Esophagus muscularis mucosa (tissue), 4 donors: ENCODE measurements around the gene HTR1D. TPM values are rescaled to one million over a fixed set of nuclear protein-coding genes. Genes with fewer than 3 reads are reported as not detected.

ENCODE experiments used
- DNase-seq: peaks from one replicate; pipeline ENCODE4 v3.0.0-alpha.2; 2017; ENCODE audit errors: extremely low spot score
- H3K27ac ChIP-seq, 4 donors: fragments of 200-600 bp; sonication (generic); replicated peaks in 1 of 4; 1 replicate in 3 of 4; 2 replicates in 1 of 4; pipeline ENCODE4 v1.5.1; 2016 to 2019; ENCODE audit warnings: mild to moderate bottlenecking in 1 of 4
- H3K27me3 ChIP-seq, 4 donors: fragments of 200-600 bp; sonication (generic); one replicate each; pipeline versions ENCODE4 v1.5.1 to v1.6.0; 2016 to 2019
- H3K36me3 ChIP-seq, 4 donors: fragments of 200-600 bp; sonication (generic); one replicate each; pipeline ENCODE4 v1.5.1; 2016 to 2019
- H3K4me1 ChIP-seq, 4 donors: fragments of 200-600 bp; sonication (generic); one replicate each; pipeline ENCODE4 v1.5.1; 2016 to 2019
- H3K4me3 ChIP-seq, 4 donors: fragments of 200-600 bp; sonication (generic); 1 replicate in 2 of 4; 2 replicates in 2 of 4; pipeline ENCODE4 v1.5.1; 2016 to 2019; ENCODE audit warnings: mild to moderate bottlenecking in 4 of 4, moderate library complexity in 1 of 4
- H3K9me3 ChIP-seq, 4 donors: fragments of 200-600 bp; sonication (generic); 1 replicate in 3 of 4; 2 replicates in 1 of 4; pipeline ENCODE4 v1.5.1; 2016 to 2019
- CTCF ChIP-seq, 3 experiments: fragments of 200-600 bp in 2 of 3; fragments of 450-650 bp in 1 of 3; sonication (generic) in 2 of 3; IDR thresholded peaks; one replicate each; pipeline ENCODE4 v1.5.1; 2017 to 2019; ENCODE audit warnings: antibody characterized with exemption in 3 of 3, mild to moderate bottlenecking in 2 of 3, moderate library complexity in 1 of 3
- EP300 ChIP-seq: sonication (generic); formaldehyde crosslinking; IDR thresholded peaks from one replicate; pipeline ENCODE4 v1.6.1; 2017; ENCODE audit warnings: antibody characterized with exemption
- POLR2A ChIP-seq: fragments of 450-650 bp; IDR thresholded peaks from one replicate; pipeline ENCODE4 v1.6.1; 2017; ENCODE audit warnings: antibody characterized with exemption, moderate library complexity, mild to moderate bottlenecking, low read depth
- POLR2AphosphoS5 ChIP-seq, 2 donors: sonication (generic); formaldehyde crosslinking; IDR thresholded peaks; one replicate each; pipeline ENCODE4 v1.6.1; 2017; ENCODE audit warnings: antibody characterized with exemption in 2 of 2
- WGBS: methylation state at CpG from one replicate; pipeline ENCODE4 v1.1.5; 2018; 5-methylcytosine and 5-hydroxymethylcytosine counted together
- intact Hi-C: fragments of 100-400 bp; cut with DNase I; formaldehyde crosslinking; loops from one replicate; pipeline ENCODE4 v1.15.1; 2023
- total RNA-seq, 4 donors: library from RNA; depleted of rRNA; stranded (reverse); fragments of >200 nt; gene quantifications; one replicate each; pipeline versions ENCODE4 v1.1.0 to v1.2.1, GENCODE V29; 2016

Gene HTR1D
- total RNA-seq, 4 donors from 2014 or later = not detected

GRCh38 chr1:23214640-23215039, 2.7 kb downstream of the HTR1D start:
- H3K4me1 ChIP-seq = peaks cover 11 to 15% (median 13%) of the 10 kb centered on the region in 4 donors
- no peak overlapping the region for H3K4me3 ChIP-seq
- H3K36me3 ChIP-seq = no peaks in the 10 kb centered on the region
- DNase-seq = no peak
- peaks cover 10 to 96% (median 25%) of the 10 kb centered on the region in 4 donors for H3K27me3 ChIP-seq
- no peak for TF ChIP-seq EP300
- no peak for TF ChIP-seq POLR2A
- no peak for TF ChIP-seq CTCF (IDR thresholded peaks at IDR 0.05)
- TF ChIP-seq POLR2AphosphoS5 (IDR thresholded peaks at IDR 0.05) = no peak
- WGBS = 98% methylated on average over 4 of the region's 4 CpGs
- no peaks in the 10 kb centered on the region for H3K9me3 ChIP-seq
- intact Hi-C loops = no loop called here
- no peak overlapping the region for H3K27ac ChIP-seq

GRCh38 chr1:23211955-23212354, 5.3 kb downstream of the HTR1D start:
- intact Hi-C loops = no loop called here
- TF ChIP-seq POLR2A (no peak), POLR2AphosphoS5 (IDR thresholded peaks at IDR 0.05) (no peak), EP300 (no peak), CTCF (IDR thresholded peaks at IDR 0.05) (no peak)
- H3K36me3 ChIP-seq = no peaks in the 10 kb centered on the region
- no peak overlapping the region for H3K27ac ChIP-seq
- no peak overlapping the region for H3K4me3 ChIP-seq
- DNase-seq = no peak
- no peaks in the 10 kb centered on the region for H3K9me3 ChIP-seq
- peaks cover 5 to 6% (median 6%) of the 10 kb centered on the region in 4 donors for H3K4me1 ChIP-seq
- 59% methylated on average over 4 of the region's 4 CpGs for WGBS
- H3K27me3 ChIP-seq = peaks cover 4 to 93% (median 17%) of the 10 kb centered on the region in 4 donors

GRCh38 chr1:23210963-23211362, 6.3 kb downstream of the HTR1D start:
- no peaks in the 10 kb centered on the region for H3K36me3 ChIP-seq

GRCh38 chr1:23210351-23210785, 6.9 kb downstream of the HTR1D start:
- no peak overlapping the region for H3K4me3 ChIP-seq
- intact Hi-C loops = no loop called here
- H3K4me1 ChIP-seq = no peaks in the 10 kb centered on the region
- no peaks in the 10 kb centered on the region for H3K36me3 ChIP-seq
- no peak for TF ChIP-seq POLR2AphosphoS5 (IDR thresholded peaks at IDR 0.05)
- no peak for DNase-seq
- no peak overlapping the region for H3K27ac ChIP-seq
- peaks cover 0 to 90% (median 6%) of the 10 kb centered on the region in 4 donors for H3K27me3 ChIP-seq
- no peaks in the 10 kb centered on the region for H3K9me3 ChIP-seq
- WGBS = 57% methylated on average over 3 of the region's 6 CpGs

More at GRCh38 chr1:23210963-23211362, 6.3 kb downstream of the HTR1D start:
- H3K27ac ChIP-seq = no peak overlapping the region
- no peak for DNase-seq
- H3K27me3 ChIP-seq = peaks cover 0 to 93% (median 10%) of the 10 kb centered on the region in 4 donors
- H3K4me3 ChIP-seq = no peak overlapping the region
- no peaks in the 10 kb centered on the region for H3K9me3 ChIP-seq
- intact Hi-C loops = no loop called here
- no peak for TF ChIP-seq EP300
- no peak for TF ChIP-seq POLR2A
- no peak for TF ChIP-seq CTCF (IDR thresholded peaks at IDR 0.05)
- TF ChIP-seq POLR2AphosphoS5 (IDR thresholded peaks at IDR 0.05) = no peak
- WGBS = 75% methylated on average over 2 of the region's 2 CpGs
- no peaks in the 10 kb centered on the region for H3K4me1 ChIP-seq

- DNase-seq = no peak
- TF ChIP-seq CTCF (IDR thresholded peaks at IDR 0.05) = no peak
- TF ChIP-seq POLR2AphosphoS5 (IDR thresholded peaks at IDR 0.05) = no peak
- TF ChIP-seq POLR2A = no peak
- TF ChIP-seq EP300 = no peak
- WGBS = 77% methylated on average over 4 of the region's 4 CpGs
- peaks cover 0 to 84% (median 4%) of the 10 kb centered on the region in 4 donors for H3K27me3 ChIP-seq
- H3K4me3 ChIP-seq = no peak overlapping the region
- no peaks in the 10 kb centered on the region for H3K4me1 ChIP-seq
- intact Hi-C loops = no loop called here
- no peaks in the 10 kb centered on the region for H3K9me3 ChIP-seq
- H3K27ac ChIP-seq = no peak overlapping the region
- H3K36me3 ChIP-seq = no peaks in the 10 kb centered on the region
These were observed 7.5 kb downstream of the HTR1D start for GRCh38 chr1:23209770-23210169.
